Stimulated activated CD8-positive, alpha-beta memory T cell treated with anti-CD3 and anti-CD28 coated beads, Interleukin-4, amount 100 ng/mL, for 48 hours (primary cell): ENCODE data around the gene SBNO1.

Source experiments
- DNase-seq: peaks from one replicate; pipeline ENCODE4 v3.0.0-alpha.2; 2020

The SBNO1 gene

DNA sequence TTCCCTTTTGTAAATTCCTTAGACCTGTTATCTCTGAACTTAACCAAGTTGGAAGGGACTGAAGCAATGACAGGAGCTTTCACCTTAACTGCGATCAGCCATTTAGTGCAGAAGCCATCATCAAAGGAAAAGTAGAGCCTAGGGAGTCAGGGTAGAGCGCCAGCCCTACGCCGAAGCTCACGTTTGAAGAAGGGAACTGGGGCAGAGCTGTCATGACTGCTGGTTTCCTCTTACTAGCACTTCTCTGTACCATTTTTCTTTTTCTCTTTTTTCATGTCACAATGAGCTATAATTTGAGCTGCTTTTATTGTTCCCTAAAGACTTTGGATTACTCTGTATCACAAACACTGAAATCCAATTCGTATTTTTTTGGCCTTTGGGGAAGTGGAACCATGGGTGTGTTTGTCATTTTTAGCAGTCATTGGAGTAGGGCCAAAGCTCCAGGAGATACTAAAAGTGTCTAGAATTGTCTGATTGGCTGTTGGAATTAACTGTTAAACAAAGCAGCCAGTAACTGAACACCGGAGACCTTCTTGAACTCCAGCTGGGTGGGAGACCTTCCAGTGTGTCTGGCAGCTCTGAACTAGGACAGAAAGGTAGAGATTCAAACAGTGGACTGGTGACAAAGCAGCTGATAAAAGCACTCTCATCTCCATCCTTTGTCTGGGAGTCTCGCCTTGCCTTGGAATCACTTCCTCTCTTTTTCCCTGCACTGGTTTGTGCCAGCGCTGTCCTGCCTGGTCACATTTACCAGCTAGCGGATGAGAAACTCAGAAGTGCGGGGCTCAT, 122.3 kb downstream of the SBNO1 start:
- no peak for DNase-seq
